ENCODE results near the gene C9orf50. TPM values are rescaled to one million over a fixed set of nuclear protein-coding genes. Genes with fewer than 3 reads are reported as not detected.
"Not testable (repeated sequence)": the region's sequence is repeated elsewhere in the genome, so short reads cannot be mapped to it uniquely, and the experiment has no call there.

Gene C9orf50
- total and polyA plus RNA-seq, 2 donors (not counting 3 experiments of a cell fraction or from before 2014, with no cell fraction given) = not detected

DNA sequence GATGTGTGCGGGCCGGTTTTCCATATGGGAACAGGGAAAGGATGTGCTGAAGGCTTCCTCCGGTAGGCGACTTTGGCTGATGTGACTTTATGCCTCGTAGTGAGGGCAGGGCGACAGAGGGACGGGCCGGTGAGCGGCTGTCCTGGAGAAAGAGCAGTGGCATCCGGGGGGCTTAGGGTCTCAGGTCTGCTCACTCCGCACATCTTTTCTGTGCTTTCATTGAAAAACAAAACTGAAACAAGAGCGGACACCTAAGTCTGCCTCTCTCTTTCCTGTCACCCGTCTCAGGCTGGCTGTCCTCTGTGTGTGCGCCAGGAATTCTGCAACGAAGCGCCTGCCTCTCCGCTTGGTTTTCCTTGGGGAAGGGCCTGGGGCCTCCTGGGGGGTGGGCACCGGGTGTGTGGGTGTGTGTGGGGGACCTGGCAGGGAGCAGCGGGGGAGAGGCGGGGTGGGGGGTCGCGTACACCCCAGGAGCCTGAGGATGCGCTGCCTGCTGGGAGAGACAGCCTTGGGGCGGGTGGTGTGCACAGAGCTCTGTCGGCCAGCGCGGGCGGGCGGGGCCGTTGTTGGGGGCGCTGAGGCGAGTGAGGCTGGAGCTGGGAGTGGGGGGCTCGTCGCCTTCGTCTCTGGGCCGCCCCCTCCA lies 44.0 kb upstream of the C9orf50 start:
- DNase-seq (ENCODE audit: low read depth, low spot score) (no peak), FAIRE-seq (no peak)
- Histone ChIP-seq H4K20me1 (replicated peaks; ENCODE audit: control insufficient read depth, extremely low read depth, insufficient read depth, low read length) (no peaks in the 10 kb centered on the region), H3K4me1 (ENCODE audit: control insufficient read depth, extremely low read depth, insufficient read depth, low read length) (no peaks in the 10 kb centered on the region), H3K27ac (ENCODE audit: insufficient read depth, low read depth, low read length) (no peak overlapping the region), H3K9ac (replicated peaks; ENCODE audit: extremely low read depth, insufficient read depth, low read length) (no peak overlapping the region), H3K27me3 (ENCODE audit: control insufficient read depth in 2 of 2, insufficient read depth in 2 of 2, low read length in 2 of 2) (peaks cover 4 to 11% of the 10 kb centered on the region in 2 experiments), H3K4me3 (replicated peaks in 1 of 3; ENCODE audit: insufficient read depth in 1 of 3, low read depth in 1 of 3, low read length in 3 of 3) (no peak overlapping the region), H3K36me3 (ENCODE audit: control insufficient read depth in 2 of 2, extremely low read depth in 1 of 2, insufficient read depth in 2 of 2, low read length in 2 of 2) (no peaks in the 10 kb centered on the region), H3K9me1 (replicated peaks; ENCODE audit: control insufficient read depth, extremely low read depth, insufficient read depth, low read length) (no peaks in the 10 kb centered on the region), H3K4me2 (ENCODE audit: insufficient read depth, low read length) (no peak overlapping the region), H3K79me2 (ENCODE audit: control insufficient read depth, insufficient read depth, low read length) (no peaks in the 10 kb centered on the region), H3K9me3 (replicated peaks; ENCODE audit: control insufficient read depth, insufficient read depth, low read length) (no peaks in the 10 kb centered on the region), H2AFZ (ENCODE audit: low read depth, low read length) (no peak overlapping the region)
- POLR2A ChIA-PET = no interaction called here
- dilution Hi-C loops (cut with MboI; ENCODE audit: extremely low pct_ligation_motif_present, low sequenced_read_pairs) = no loop called here
- TF ChIP-seq MYC (IDR thresholded peaks at IDR 0.05; ENCODE audit: low read depth, low read length) (no peak), POLR2A (IDR thresholded peaks at IDR 0.05; ENCODE audit: low read depth, low read length) (no peak), FOS (IDR thresholded peaks at IDR 0.05; ENCODE audit: borderline replicate concordance, insufficient read depth, low read length) (no peak), JUN (IDR thresholded peaks at IDR 0.05; ENCODE audit: borderline replicate concordance, insufficient read depth, insufficient read length, low read depth) (no peak), POLR2AphosphoS5 (IDR thresholded peaks at IDR 0.05; ENCODE audit: insufficient read depth, low read depth, low read length) (no peak), EZH2 (IDR thresholded peaks at IDR 0.05; ENCODE audit: borderline replicate concordance, low read depth, low read length, severe bottlenecking) (no peak), GATA2 (IDR thresholded peaks at IDR 0.05; ENCODE audit: insufficient read depth, insufficient read length, low read depth, low read length) (no peak)
- TF ChIP-seq, protein P1, sequence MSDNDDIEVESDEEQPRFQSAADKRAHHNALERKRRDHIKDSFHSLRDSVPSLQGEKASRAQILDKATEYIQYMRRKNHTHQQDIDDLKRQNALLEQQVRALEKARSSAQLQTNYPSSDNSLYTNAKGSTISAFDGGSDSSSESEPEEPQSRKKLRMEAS (IDR thresholded peaks at IDR 0.05; ENCODE audit: insufficient read depth, insufficient read length) = no peak
- TF ChIP-seq, protein P2, sequence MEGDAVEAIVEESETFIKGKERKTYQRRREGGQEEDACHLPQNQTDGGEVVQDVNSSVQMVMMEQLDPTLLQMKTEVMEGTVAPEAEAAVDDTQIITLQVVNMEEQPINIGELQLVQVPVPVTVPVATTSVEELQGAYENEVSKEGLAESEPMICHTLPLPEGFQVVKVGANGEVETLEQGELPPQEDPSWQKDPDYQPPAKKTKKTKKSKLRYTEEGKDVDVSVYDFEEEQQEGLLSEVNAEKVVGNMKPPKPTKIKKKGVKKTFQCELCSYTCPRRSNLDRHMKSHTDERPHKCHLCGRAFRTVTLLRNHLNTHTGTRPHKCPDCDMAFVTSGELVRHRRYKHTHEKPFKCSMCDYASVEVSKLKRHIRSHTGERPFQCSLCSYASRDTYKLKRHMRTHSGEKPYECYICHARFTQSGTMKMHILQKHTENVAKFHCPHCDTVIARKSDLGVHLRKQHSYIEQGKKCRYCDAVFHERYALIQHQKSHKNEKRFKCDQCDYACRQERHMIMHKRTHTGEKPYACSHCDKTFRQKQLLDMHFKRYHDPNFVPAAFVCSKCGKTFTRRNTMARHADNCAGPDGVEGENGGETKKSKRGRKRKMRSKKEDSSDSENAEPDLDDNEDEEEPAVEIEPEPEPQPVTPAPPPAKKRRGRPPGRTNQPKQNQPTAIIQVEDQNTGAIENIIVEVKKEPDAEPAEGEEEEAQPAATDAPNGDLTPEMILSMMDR (IDR thresholded peaks at IDR 0.05; ENCODE audit: extremely low read depth in 1 of 2, insufficient read depth in 1 of 2, low read depth in 1 of 2, low read length in 2 of 2) = no peak
- no TSS peak for BruUV-seq (replicated peaks)
- CTCF ChIA-PET = interaction anchor here (1.7 kb wide), 1 partner anchor 26 kb away, joined by 3 read pairs; no protein-coding TSS in a partner anchor
- intact Hi-C loops (cut with micrococcal nuclease) = no loop called here

GRCh38 chr9:129662239-129662638 lies 41.3 kb upstream of the C9orf50 start:
- dilution Hi-C loops (cut with MboI; ENCODE audit: extremely low pct_ligation_motif_present, low sequenced_read_pairs); BruUV-seq (replicated peaks); intact Hi-C loops (cut with micrococcal nuclease); POLR2A ChIA-PET; H3K79me2 ChIP-seq (ENCODE audit: control insufficient read depth, insufficient read depth, low read length); H2AFZ ChIP-seq (ENCODE audit: low read depth, low read length); H3K4me3 ChIP-seq (replicated peaks in 1 of 3; ENCODE audit: insufficient read depth in 1 of 3, low read depth in 1 of 3, low read length in 3 of 3); H3K9ac ChIP-seq (replicated peaks; ENCODE audit: extremely low read depth, insufficient read depth, low read length); H4K20me1 ChIP-seq (replicated peaks; ENCODE audit: control insufficient read depth, extremely low read depth, insufficient read depth, low read length); H3K36me3 ChIP-seq (ENCODE audit: control insufficient read depth in 2 of 2, extremely low read depth in 1 of 2, insufficient read depth in 2 of 2, low read length in 2 of 2); H3K4me1 ChIP-seq (ENCODE audit: control insufficient read depth, extremely low read depth, insufficient read depth, low read length); H3K4me2 ChIP-seq (ENCODE audit: insufficient read depth, low read length); H3K27ac ChIP-seq (ENCODE audit: insufficient read depth, low read depth, low read length); DNase-seq (ENCODE audit: low read depth, low spot score); H3K9me3 ChIP-seq (replicated peaks; ENCODE audit: control insufficient read depth, insufficient read depth, low read length); FAIRE-seq; H3K9me1 ChIP-seq (replicated peaks; ENCODE audit: control insufficient read depth, extremely low read depth, insufficient read depth, low read length): not testable (repeated sequence)
- H3K27me3 ChIP-seq (ENCODE audit: control insufficient read depth in 2 of 2, insufficient read depth in 2 of 2, low read length in 2 of 2) = peaks cover 4 to 11% of the 10 kb centered on the region in 2 experiments
- CTCF ChIA-PET = interaction anchor here (1.4 to 1.7 kb wide), 3 partner anchors 19 to 128 kb away, joined by 3 to 4 read pairs (median 4); no protein-coding TSS in a partner anchor
